Measurements from ENCODE around the gene SMURF2. TPM values are rescaled to one million over a fixed set of nuclear protein-coding genes. Genes with fewer than 3 reads are reported as not detected.

Gene SMURF2
- total and polyA plus RNA-seq, 2 of the 4 experiments (the other 2 are of a cell fraction) = 131 to 774 TPM

GRCh38 chr17:64627797-64628196 lies 34.3 kb downstream of the SMURF2 start:
- DNase-seq (no peak), ATAC-seq (ENCODE audit: low read depth) (no peak)
- no peak overlapping the region for H3K9ac ChIP-seq (ENCODE audit: low read depth, low read length)
- H4K91ac ChIP-seq (ENCODE audit: insufficient read depth, low read depth, low read length) = no peak overlapping the region
- H3K36me3 ChIP-seq (ENCODE audit: control insufficient read depth, insufficient read depth, low read length) = peaks cover 17% of the 10 kb centered on the region
- H2BK15ac ChIP-seq (ENCODE audit: low read depth, low read length) = no peak overlapping the region
- no peak for TF ChIP-seq POLR2A (IDR thresholded peaks at IDR 0.05; ENCODE audit: low read depth, low read length)
- no peak for TF ChIP-seq NFE2L2 (IDR thresholded peaks at IDR 0.05; ENCODE audit: low read depth, low read length)
- TF ChIP-seq MXI1 (IDR thresholded peaks at IDR 0.05; ENCODE audit: borderline replicate concordance, low read depth, low read length) = no peak
- no peak for TF ChIP-seq CEBPB (IDR thresholded peaks at IDR 0.05; ENCODE audit: low read depth, low read length)
- TF ChIP-seq BHLHE40 (IDR thresholded peaks at IDR 0.05; ENCODE audit: low read depth, low read length) = no peak
- TF ChIP-seq USF2 (IDR thresholded peaks at IDR 0.05; ENCODE audit: low read depth, low read length) = no peak
- no peak for TF ChIP-seq SMC3 (IDR thresholded peaks at IDR 0.05; ENCODE audit: low read depth, low read length)
- TF ChIP-seq RFX5 (IDR thresholded peaks at IDR 0.05; ENCODE audit: low read depth, low read length) = no peak
- no peak for TF ChIP-seq FOS (IDR thresholded peaks at IDR 0.05; ENCODE audit: low read depth, low read length)
- TF ChIP-seq MAFK (IDR thresholded peaks at IDR 0.05; ENCODE audit: low read depth, low read length) = no peak
- TF ChIP-seq RCOR1 (IDR thresholded peaks at IDR 0.05; ENCODE audit: insufficient replicate concordance, low read length) = no peak
- no peak for TF ChIP-seq MAZ (IDR thresholded peaks at IDR 0.05; ENCODE audit: borderline replicate concordance, low read depth, low read length)
- no peak for TF ChIP-seq RAD21 (IDR thresholded peaks at IDR 0.05; ENCODE audit: low read length)
- TF ChIP-seq CHD1 (IDR thresholded peaks at IDR 0.05; ENCODE audit: low read depth, low read length) = no peak
- TF ChIP-seq, protein P1, sequence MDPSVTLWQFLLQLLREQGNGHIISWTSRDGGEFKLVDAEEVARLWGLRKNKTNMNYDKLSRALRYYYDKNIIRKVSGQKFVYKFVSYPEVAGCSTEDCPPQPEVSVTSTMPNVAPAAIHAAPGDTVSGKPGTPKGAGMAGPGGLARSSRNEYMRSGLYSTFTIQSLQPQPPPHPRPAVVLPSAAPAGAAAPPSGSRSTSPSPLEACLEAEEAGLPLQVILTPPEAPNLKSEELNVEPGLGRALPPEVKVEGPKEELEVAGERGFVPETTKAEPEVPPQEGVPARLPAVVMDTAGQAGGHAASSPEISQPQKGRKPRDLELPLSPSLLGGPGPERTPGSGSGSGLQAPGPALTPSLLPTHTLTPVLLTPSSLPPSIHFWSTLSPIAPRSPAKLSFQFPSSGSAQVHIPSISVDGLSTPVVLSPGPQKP (IDR thresholded peaks at IDR 0.05; ENCODE audit: borderline replicate concordance, low read depth, low read length) = no peak
- no peak overlapping the region for H2BK120ac ChIP-seq (ENCODE audit: low read depth, low read length)
- WGBS, 2 experiments (ENCODE audit: extremely low coverage in 2 of 2, insufficient read length in 1 of 2) = 100% methylated on average over 2 of the region's 5 CpGs; no CpG with 5 or more reads in 1 of the 2 experiments
- ChIA-PET CTCF (no interaction called here), POLR2A (ENCODE audit: unreplicated experiment) (no interaction called here)
- intact Hi-C loops (cut with micrococcal nuclease) (no loop called here), in situ Hi-C loops (cut with MboI; ENCODE audit: low sequenced_read_pairs) (loop anchor here (25.0 kb wide), 1 partner anchor 315 kb away; no protein-coding TSS in a partner anchor), dilution Hi-C loops (cut with HindIII; ENCODE audit: low sequenced_read_pairs, unreplicated experiment) (no loop called here)
- peak overlapping the region; percentile 29; the same call in 1 of the 2 replicates for H3K4me2 ChIP-seq (ENCODE audit: low read depth, low read length)
- H3K4ac ChIP-seq (ENCODE audit: low read depth, low read length) = no peak overlapping the region
- no peak overlapping the region for H4K5ac ChIP-seq (ENCODE audit: low read depth, low read length)
- no peak overlapping the region for H3K4me3 ChIP-seq (ENCODE audit: insufficient read depth, low read depth, low read length)
- no peaks in the 10 kb centered on the region for H3K9me3 ChIP-seq (ENCODE audit: control insufficient read depth, insufficient read depth, low read length)
- H4K8ac ChIP-seq (ENCODE audit: low read depth in 2 of 2, low read length in 2 of 2) = no peak overlapping the region
- H3K23ac ChIP-seq (ENCODE audit: low read depth, low read length) = peak overlapping the region; percentile 39
- no peak overlapping the region for H3K56ac ChIP-seq (ENCODE audit: extremely low read depth, insufficient read depth, low read length)
- H2BK5ac ChIP-seq (ENCODE audit: low read depth, low read length, poor library complexity, severe bottlenecking) = no peak overlapping the region
- H3K9me1 ChIP-seq (ENCODE audit: insufficient read depth, low read length) = peaks cover 22% of the 10 kb centered on the region
- peaks cover 18% of the 10 kb centered on the region for H3K4me1 ChIP-seq (ENCODE audit: control insufficient read depth, insufficient read depth, low read length)
- BruUV-seq (replicated peaks) = no TSS peak
- no peak overlapping the region for H2AK5ac ChIP-seq (ENCODE audit: low read depth, low read length)
- no peak overlapping the region for H3K27ac ChIP-seq (ENCODE audit: insufficient read depth, low read length)
- H3K18ac ChIP-seq (ENCODE audit: low read depth, low read length) = no peak overlapping the region
- H3K27me3 ChIP-seq (ENCODE audit: control insufficient read depth, insufficient read depth, low read length) = no peaks in the 10 kb centered on the region
- H3K14ac ChIP-seq (replicated peaks; ENCODE audit: low read depth, low read length) = no peak overlapping the region
- peaks cover 0 to 32% of the 10 kb centered on the region in 2 experiments; a peak in 2 of 4 replicates for H3K79me1 ChIP-seq (ENCODE audit: low read depth in 1 of 2, low read length in 2 of 2)
- H4K20me1 ChIP-seq (ENCODE audit: insufficient read depth, low read length) = peaks cover 100% of the 10 kb centered on the region
- H2AFZ ChIP-seq (replicated peaks; ENCODE audit: low read length, poor library complexity) = no peak overlapping the region
- no peak overlapping the region for H2AK9ac ChIP-seq (replicated peaks; ENCODE audit: low read depth, low read length, poor library complexity)
- no peak overlapping the region for H2BK20ac ChIP-seq (ENCODE audit: low read depth, low read length)

Data from IMR-90 (cell line).